ENCODE data around the gene LAMTOR5. TPM values are rescaled to one million over a fixed set of nuclear protein-coding genes. Genes with fewer than 3 reads are reported as not detected.

The LAMTOR5 gene
- polyA plus RNA-seq, 1 of the 3 experiments (the other 2 are of a cell fraction): 442 TPM

DNA sequence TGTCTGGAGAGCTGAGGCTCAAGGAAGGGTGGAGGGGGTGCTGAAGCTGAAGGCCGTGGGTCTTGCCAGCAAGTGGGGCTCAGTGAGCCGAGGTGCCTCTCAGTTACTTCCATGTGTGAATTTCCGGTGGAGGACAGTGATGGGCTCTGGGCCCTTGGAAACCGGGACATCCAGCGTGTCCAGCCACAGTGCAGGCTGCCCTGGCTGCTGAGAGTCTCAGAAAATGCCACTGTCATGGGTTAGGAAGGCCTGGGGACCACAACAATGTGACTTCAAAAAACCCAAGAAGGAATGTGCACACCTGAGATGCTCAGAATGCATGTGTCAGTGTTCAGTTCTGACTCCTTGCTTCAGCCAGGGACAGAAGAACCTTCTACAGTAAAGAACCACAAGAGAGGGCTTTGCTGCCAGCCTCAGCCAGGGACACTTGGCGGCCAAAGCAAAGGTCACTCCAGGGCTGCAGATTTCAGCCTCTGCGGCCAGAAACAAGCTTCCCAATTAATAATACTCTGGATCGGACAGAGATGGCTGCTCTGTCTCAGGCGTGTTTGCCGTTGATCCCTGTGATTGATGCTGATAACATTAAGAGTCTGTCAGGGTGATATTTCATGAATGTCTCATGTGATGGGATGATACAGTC, 12.6 kb upstream of the LAMTOR5 start:
- POLR2A ChIA-PET: no interaction called here
- Histone ChIP-seq H3K4me2 (no peak overlapping the region), H3K9ac (no peak overlapping the region), H4K20me1 (ENCODE audit: insufficient read depth) (no peaks in the 10 kb centered on the region), H3K9me2 (no peaks in the 10 kb centered on the region), H3K4me1 (ENCODE audit: control insufficient read depth in 1 of 2, insufficient read depth in 2 of 2, low read depth in 1 of 2, low read length in 1 of 2) (no peaks in the 10 kb centered on the region; a peak in 1 of 4 replicates), H3F3A (replicated peaks; ENCODE audit: insufficient read depth) (no peaks in the 10 kb centered on the region), H3K27ac (ENCODE audit: low read depth in 2 of 2, low read length in 1 of 2) (no peak overlapping the region), H3K36me3 (replicated peaks in 1 of 2; ENCODE audit: control insufficient read depth in 1 of 2, insufficient read depth in 2 of 2, low read length in 1 of 2) (no peaks in the 10 kb centered on the region), H3K9me3 (no peaks in the 10 kb centered on the region), H3K27me3 (ENCODE audit: insufficient read depth) (no peaks in the 10 kb centered on the region), H3K4me3 (ENCODE audit: low read depth in 2 of 2, low read length in 1 of 2) (no peak overlapping the region), H2AFZ (ENCODE audit: low read depth) (no peak overlapping the region), H3K79me2 (ENCODE audit: insufficient read depth) (no peaks in the 10 kb centered on the region)
- WGBS (ENCODE audit: low lambda C conversion rate): 43% methylated on average over 5 of the region's 10 CpGs
- TF ChIP-seq EP300 (IDR thresholded peaks at IDR 0.05; ENCODE audit: borderline replicate concordance in 1 of 2, low read depth in 1 of 2, low read length in 1 of 2) (no peak), ZBTB33 (IDR thresholded peaks at IDR 0.05; ENCODE audit: borderline replicate concordance, low read depth) (no peak), POLR2AphosphoS5 (IDR thresholded peaks at IDR 0.05; ENCODE audit: low read depth, low read length) (no peak), SIN3A (IDR thresholded peaks at IDR 0.05; ENCODE audit: borderline replicate concordance, low read depth, low read length) (no peak), RCOR1 (IDR thresholded peaks at IDR 0.05; ENCODE audit: low read length) (no peak)
- DNase-seq: no peak
- CTCF ChIA-PET: interaction anchor here (0.8 to 4.4 kb wide), 7 partner anchors 8 to 217 kb away, joined by 3 to 26 read pairs (median 7); no protein-coding TSS in a partner anchor

DNA sequence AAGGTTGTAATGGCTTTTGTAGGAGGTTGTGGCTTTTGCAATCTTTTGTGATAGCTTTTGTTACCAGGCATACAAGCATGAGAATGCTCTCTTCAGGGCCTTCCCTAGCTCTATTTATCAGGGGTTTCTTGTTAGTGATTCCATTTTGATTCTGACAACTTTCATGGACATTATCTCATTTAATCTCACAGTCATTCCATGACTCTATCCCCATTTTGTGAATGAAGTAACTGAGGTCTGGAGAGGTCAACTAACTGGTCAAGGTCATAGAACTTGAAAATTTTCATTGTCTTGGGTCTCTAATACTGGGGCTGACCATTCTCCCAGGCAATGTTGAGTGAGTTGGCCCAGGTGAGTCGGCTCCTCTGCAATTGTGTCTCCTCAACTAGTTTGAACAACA, 11.2 kb upstream of the LAMTOR5 start:
- H2AFZ ChIP-seq (ENCODE audit: low read depth): no peak overlapping the region
- no peaks in the 10 kb centered on the region for H3F3A ChIP-seq (replicated peaks; ENCODE audit: insufficient read depth)
- no peak overlapping the region for H3K4me3 ChIP-seq (ENCODE audit: low read depth in 2 of 2, low read length in 1 of 2)
- no peak overlapping the region for H3K9ac ChIP-seq
- 50% methylated on average over 1 of the region's 1 CpG for WGBS (ENCODE audit: low lambda C conversion rate)
- H3K9me3 ChIP-seq: no peaks in the 10 kb centered on the region
- no peaks in the 10 kb centered on the region for H3K9me2 ChIP-seq
- H3K4me2 ChIP-seq: no peak overlapping the region
- DNase-seq: no peak
- peaks cover 0 to 2% of the 10 kb centered on the region in 2 experiments; a peak in 1 of 4 replicates for H3K4me1 ChIP-seq (ENCODE audit: control insufficient read depth in 1 of 2, insufficient read depth in 2 of 2, low read depth in 1 of 2, low read length in 1 of 2)
- no peaks in the 10 kb centered on the region for H3K79me2 ChIP-seq (ENCODE audit: insufficient read depth)
- H3K27ac ChIP-seq (ENCODE audit: low read depth in 2 of 2, low read length in 1 of 2): no peak overlapping the region
- ChIA-PET POLR2A (no interaction called here), CTCF (interaction anchor here (1.4 kb wide), 1 partner anchor 41 kb away, joined by 5 read pairs; no protein-coding TSS in a partner anchor)
- no peaks in the 10 kb centered on the region for H3K27me3 ChIP-seq (ENCODE audit: insufficient read depth)
- no peaks in the 10 kb centered on the region for H3K36me3 ChIP-seq (replicated peaks in 1 of 2; ENCODE audit: control insufficient read depth in 1 of 2, insufficient read depth in 2 of 2, low read length in 1 of 2)
- TF ChIP-seq SIN3A (IDR thresholded peaks at IDR 0.05; ENCODE audit: borderline replicate concordance, low read depth, low read length) (no peak), FOXJ3 (CRISPR knock-in tag; IDR thresholded peaks at IDR 0.05) (no peak), NFIC (IDR thresholded peaks at IDR 0.05; ENCODE audit: borderline replicate concordance) (no peak), RXRA (IDR thresholded peaks at IDR 0.05; ENCODE audit: borderline replicate concordance, low read depth) (no peak), PBX3 (IDR thresholded peaks at IDR 0.05) (no peak), GATA2 (CRISPR knock-in tag; IDR thresholded peaks at IDR 0.05) (no peak), TEAD4 (IDR thresholded peaks at IDR 0.05; ENCODE audit: borderline replicate concordance, insufficient read depth) (no peak), ELF1 (IDR thresholded peaks at IDR 0.05) (no peak), RCOR1 (IDR thresholded peaks at IDR 0.05; ENCODE audit: low read length) (no peak), SMC3 (IDR thresholded peaks at IDR 0.05; ENCODE audit: low read depth, low read length) (no peak), MAX (IDR thresholded peaks at IDR 0.05; ENCODE audit: low read depth) (no peak), TCF12 (IDR thresholded peaks at IDR 0.05) (no peak), CHD2 (IDR thresholded peaks at IDR 0.05; ENCODE audit: low read length, partially characterized antibody) (no peak), ZBTB33 (IDR thresholded peaks at IDR 0.05; ENCODE audit: borderline replicate concordance, low read depth) (no peak), RAD21 (IDR thresholded peaks at IDR 0.05; ENCODE audit: low read length) (no peak), MXI1 (IDR thresholded peaks at IDR 0.05; ENCODE audit: low read depth, low read length) (no peak), YY1 (IDR thresholded peaks at IDR 0.05; ENCODE audit: low read depth) (no peak), POLR2AphosphoS5 (IDR thresholded peaks at IDR 0.05; ENCODE audit: low read depth, low read length) (no peak)
- TF ChIP-seq, protein P1, sequence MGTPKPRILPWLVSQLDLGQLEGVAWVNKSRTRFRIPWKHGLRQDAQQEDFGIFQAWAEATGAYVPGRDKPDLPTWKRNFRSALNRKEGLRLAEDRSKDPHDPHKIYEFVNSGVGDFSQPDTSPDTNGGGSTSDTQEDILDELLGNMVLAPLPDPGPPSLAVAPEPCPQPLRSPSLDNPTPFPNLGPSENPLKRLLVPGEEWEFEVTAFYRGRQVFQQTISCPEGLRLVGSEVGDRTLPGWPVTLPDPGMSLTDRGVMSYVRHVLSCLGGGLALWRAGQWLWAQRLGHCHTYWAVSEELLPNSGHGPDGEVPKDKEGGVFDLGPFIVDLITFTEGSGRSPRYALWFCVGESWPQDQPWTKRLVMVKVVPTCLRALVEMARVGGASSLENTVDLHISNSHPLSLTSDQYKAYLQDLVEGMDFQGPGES (IDR thresholded peaks at IDR 0.05; ENCODE audit: low read depth, low read length): no peak
- H4K20me1 ChIP-seq (ENCODE audit: insufficient read depth): no peaks in the 10 kb centered on the region
